Omental fat pad (tissue), 4 donors: ENCODE results near the gene IFFO2. TPM values are rescaled to one million over a fixed set of nuclear protein-coding genes. Genes with fewer than 3 reads are reported as not detected.

Source experiments
- ATAC-seq: fragments of 150-250 bp; one replicate; pipeline ENCODE4 v1.9.1; 2016; ENCODE audit warnings: mild to moderate bottlenecking, moderate library complexity; ENCODE audit not compliant: low FRiP score
- DNase-seq: peaks from one replicate; pipeline ENCODE4 v3.0.0-alpha.2; 2019; ENCODE audit warnings: low spot score
- CTCF ChIP-seq, 3 donors: fragments of 450-650 bp; IDR thresholded peaks; one replicate each; pipeline ENCODE4 v1.5.1; 2016 to 2017; ENCODE audit warnings: antibody characterized with exemption in 3 of 3, mild to moderate bottlenecking in 3 of 3, moderate library complexity in 2 of 3
- total RNA-seq, 4 donors: library from RNA; depleted of rRNA; stranded (reverse); fragments of >200 nt; gene quantifications; one replicate each; pipeline ENCODE4 v1.1.0, GENCODE V29; 2016

The IFFO2 gene
- total RNA-seq, result 10 to 100 TPM in 1 of 4 donors, 1 to 10 TPM in 3; 2.3 to 12.9 (median 7.7) TPM

DNA sequence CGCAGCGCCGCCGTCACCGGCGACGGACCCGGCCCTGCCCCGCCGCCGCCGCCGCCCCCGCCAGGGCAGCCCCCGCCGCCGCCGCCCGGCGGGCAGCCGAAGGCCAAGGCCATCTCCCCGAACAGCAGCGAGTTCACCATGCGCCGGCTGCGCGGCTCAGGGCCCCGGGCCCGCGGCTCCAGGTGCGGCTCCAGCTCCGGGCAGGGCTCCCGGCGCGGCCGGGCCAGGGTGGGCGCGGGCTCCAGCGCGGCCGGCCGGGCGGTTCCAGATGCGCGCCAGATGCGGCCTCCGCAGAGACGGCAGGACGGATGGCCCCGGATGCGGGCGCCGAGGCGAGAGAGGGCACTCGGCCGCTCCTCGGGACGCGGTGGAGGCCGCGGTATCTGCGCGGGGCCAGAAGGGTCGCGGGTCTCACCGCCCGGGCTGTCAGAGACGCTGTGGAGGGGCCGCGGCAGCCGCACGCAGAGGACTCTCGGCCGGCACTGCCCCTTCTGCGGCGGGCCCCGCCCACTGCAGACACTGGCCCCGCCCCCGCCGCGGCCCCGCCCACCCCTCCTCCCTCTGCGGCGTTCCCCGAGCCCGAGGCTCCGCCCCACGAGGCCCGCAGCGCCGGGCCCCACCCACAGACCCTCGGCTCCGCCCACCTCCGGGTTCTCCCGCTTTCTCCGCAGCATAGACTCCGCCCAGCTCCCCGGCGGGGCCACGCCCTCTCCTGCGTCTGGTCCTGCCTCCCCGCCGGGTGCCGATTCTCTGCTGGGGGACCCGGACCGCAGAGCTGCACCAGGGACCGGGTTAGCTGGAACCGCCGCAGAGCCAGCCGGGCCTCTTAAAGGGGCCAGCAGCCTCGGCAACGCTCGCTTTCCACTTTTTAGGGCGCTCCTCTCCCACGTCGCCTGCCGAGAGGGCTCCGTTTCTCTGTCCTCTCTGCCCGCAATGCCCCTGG, at the start of gene IFFO2:
Gene IFFO2 (minus strand): TSS at position 484 of the 943 bp plus-strand sequence. CDS start 344 bp downstream, at position 140.
- DNase-seq (peak; percentile 95), ATAC-seq (peak; percentile 95)
- TF ChIP-seq CTCF (IDR thresholded peaks at IDR 0.05), result no peak

DNA sequence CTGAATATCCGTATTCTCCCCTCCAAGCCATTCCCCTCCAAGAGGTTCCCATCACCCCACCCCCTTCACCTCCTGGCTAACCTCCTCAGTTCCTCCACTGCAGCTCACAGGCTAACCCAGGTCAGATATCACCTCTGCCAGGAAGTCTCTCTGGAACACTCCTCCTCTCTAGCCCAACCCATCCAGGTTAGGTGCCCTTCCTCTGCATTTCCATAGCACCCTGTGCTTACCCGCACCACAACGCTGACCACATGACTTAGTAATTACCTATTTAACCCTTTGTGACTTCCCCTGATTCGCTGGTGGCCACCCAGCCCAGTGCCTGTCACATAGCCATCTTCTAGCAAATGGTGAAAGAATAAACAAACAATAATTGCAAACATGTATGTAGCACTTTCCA, 49.5 kb upstream of the IFFO2 start:
- DNase-seq, result no peak
- no peak for TF ChIP-seq CTCF (IDR thresholded peaks at IDR 0.05)
- ATAC-seq, result no peak

DNA sequence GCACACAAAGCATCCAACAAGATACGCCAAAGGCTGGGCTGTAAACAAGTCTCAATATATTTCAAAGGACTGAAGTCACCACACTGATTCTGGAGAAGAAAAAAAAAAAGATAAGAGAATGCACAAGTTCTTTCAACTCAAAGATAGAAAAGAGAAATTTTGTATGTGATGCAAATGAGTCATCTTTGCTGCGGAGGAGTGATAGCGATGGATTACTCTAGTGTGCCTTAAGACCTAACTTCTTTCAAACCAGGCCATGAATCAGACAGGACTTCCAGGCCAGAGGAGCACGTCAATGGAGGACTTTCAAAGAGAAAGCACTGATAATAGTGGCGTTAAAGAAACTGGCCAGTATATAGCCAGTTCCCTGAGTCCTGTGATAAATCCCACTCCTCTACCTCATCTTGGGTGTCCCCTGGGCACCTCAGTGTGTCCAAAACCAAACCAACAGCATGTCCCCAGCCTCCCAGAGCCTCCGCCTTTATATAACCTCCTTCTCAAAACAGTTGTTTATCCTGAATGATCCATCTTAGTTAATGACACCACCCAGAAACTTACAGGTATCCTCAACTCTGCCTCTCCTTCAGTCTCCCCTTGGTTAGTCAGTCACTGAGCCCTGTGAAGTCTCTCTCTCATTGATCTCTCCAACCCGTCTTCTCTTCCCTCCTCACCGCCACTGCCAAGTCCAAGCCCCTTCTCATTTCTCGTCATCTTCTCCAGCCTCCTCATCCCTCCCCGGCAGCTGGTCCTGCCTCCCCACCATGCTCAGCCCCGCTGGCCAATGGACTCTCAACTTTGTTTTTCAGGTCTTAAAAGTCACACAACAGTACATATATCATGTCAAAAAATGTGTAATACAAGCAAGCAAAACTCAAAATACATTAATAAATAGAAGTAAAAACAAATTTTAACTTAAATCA, 47.2 kb upstream of the IFFO2 start:
- ATAC-seq (peak; percentile 78), DNase-seq (no peak)
- TF ChIP-seq CTCF (IDR thresholded peaks at IDR 0.05), result no peak

GRCh38 chr1:19000065-19000464, 43.6 kb upstream of the IFFO2 start:
- DNase-seq, result no peak
- TF ChIP-seq CTCF (IDR thresholded peaks at IDR 0.05), result no peak
- no peak for ATAC-seq

- TF ChIP-seq CTCF (IDR thresholded peaks at IDR 0.05), result no peak
- no peak for DNase-seq
- ATAC-seq, result no peak
Measured at GRCh38 chr1:18999359-18999758, 42.9 kb upstream of the IFFO2 start.

DNA sequence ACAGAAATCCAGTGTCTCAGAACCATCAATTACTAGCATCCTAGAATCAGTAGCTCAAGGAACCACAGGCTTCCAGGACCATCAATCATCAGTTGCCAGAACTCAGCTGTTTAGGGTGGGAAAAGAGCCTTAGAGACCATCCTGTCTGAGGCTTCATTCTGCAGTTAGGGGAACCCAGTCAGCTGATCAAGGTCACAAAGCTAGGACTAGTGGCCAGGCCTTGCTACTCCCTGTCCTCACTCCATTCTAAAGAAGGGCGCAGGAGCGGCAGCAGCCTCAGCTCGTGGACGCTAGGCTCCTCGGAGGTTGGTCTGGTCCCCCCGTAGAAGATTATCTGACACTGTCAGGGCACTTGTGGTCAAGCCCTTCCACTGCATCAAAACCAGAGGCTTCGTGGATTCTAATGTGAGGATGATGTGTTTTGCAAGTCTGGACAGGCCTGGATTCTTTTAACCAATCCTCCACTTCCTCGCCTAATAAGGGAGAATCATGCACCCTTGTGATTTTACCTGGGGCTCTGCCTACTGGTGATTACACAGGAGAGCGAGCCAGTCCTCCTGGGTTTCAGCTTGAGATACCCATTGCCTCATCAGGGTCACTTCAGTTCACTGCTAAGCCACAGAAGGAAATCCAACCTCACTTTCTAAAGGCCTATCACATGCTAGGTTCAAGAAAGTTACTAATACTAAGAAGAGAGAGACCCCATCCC, 41.7 kb upstream of the IFFO2 start:
- no peak for TF ChIP-seq CTCF (IDR thresholded peaks at IDR 0.05)
- ATAC-seq, result no peak
- DNase-seq, result no peak
